GM18858 (cell line): ENCODE results near the gene RTP5.
A peak's percentile ranks its signal among the peaks of the same experiment; 100 is the strongest.
"Not testable (repeated sequence)": the region's sequence is repeated elsewhere in the genome, so short reads cannot be mapped to it uniquely, and the experiment has no call there.

Source experiments
- ATAC-seq: cut with Tn5 transposase; IDR thresholded peaks from one replicate; pipeline ENCODE4 v1.9.1; 2021; ENCODE audit not compliant: unreplicated experiment

RTP5 gene

GRCh38 chr2:241870611-241871537, 1.3 kb downstream of the RTP5 start:
- no peak for ATAC-seq

GRCh38 chr2:241871538-241872312, 2.2 kb downstream of the RTP5 start:
- no peak for ATAC-seq

- no peak for ATAC-seq
Measured at GRCh38 chr2:241872313-241872642, 2.7 kb downstream of the RTP5 start.

GRCh38 chr2:241873081-241873802, 3.7 kb downstream of the RTP5 start:
- ATAC-seq: no peak

GRCh38 chr2:241873803-241874110, 4.2 kb downstream of the RTP5 start:
- no peak for ATAC-seq

GRCh38 chr2:241874277-241874925, 4.9 kb downstream of the RTP5 start:
- no peak for ATAC-seq

- ATAC-seq: not testable (repeated sequence)
Measured at GRCh38 chr2:241875754-241876527, 6.4 kb downstream of the RTP5 start.

GRCh38 chr2:241876528-241877196, 7.1 kb downstream of the RTP5 start:
- ATAC-seq: no peak

GRCh38 chr2:241877197-241877685, 7.7 kb downstream of the RTP5 start:
- no peak for ATAC-seq

GRCh38 chr2:241877989-241878970, 8.8 kb downstream of the RTP5 start:
- ATAC-seq: no peak

- ATAC-seq: no peak
Measured at GRCh38 chr2:241879326-241879725, 9.8 kb downstream of the RTP5 start.

GRCh38 chr2:241880311-241881073, 11.0 kb downstream of the RTP5 start:
- no peak for ATAC-seq

- peak; percentile 44 for ATAC-seq
Measured at GRCh38 chr2:241882091-241882625, 12.6 kb downstream of the RTP5 start.

- no peak for ATAC-seq
Measured at GRCh38 chr2:241884951-241885290, 15.4 kb downstream of the RTP5 start.

- ATAC-seq: no peak
Measured at GRCh38 chr2:241885291-241885945, 15.9 kb downstream of the RTP5 start.

- no peak for ATAC-seq
Measured at GRCh38 chr2:241885946-241886643, 16.6 kb downstream of the RTP5 start.
